SU-DHL-6 (cell line): ENCODE results near the gene CT83.

Source experiments
- H2AFZ ChIP-seq: fragments of 200-600 bp; sonication (generic); 2 replicates; pipeline ENCODE4 v1.6.1; 2014; ENCODE audit warnings: low read depth, mild to moderate bottlenecking, moderate library complexity, mixed read lengths, antibody characterized with exemption, low read length; ENCODE audit not compliant: severe bottlenecking
- H3F3A ChIP-seq: fragments of 200-600 bp; shearing (Covaris generic); 2 replicates; pipeline ENCODE4 v1.6.0; 2016; ENCODE audit warnings: antibody characterized with exemption, mild to moderate bottlenecking; ENCODE audit not compliant: insufficient read depth
- H3K27ac ChIP-seq: fragments of 200-600 bp; sonication (generic); 2 replicates; pipeline ENCODE4 v1.5.1; 2016; ENCODE audit warnings: low read depth, mild to moderate bottlenecking, low read length, moderate library complexity, mixed read lengths
- H3K27me3 ChIP-seq: fragments of 200-600 bp; sonication (generic), shearing (Covaris generic); 2 replicates; pipeline ENCODE4 v1.6.0; 2014; ENCODE audit warnings: mild to moderate bottlenecking, low read length
- H3K36me3 ChIP-seq: fragments of 200-600 bp; sonication (generic); 2 replicates; pipeline ENCODE4 v1.6.1; 2014; ENCODE audit warnings: mild to moderate bottlenecking, low read length, mixed read lengths
- H3K4me2 ChIP-seq: fragments of 300-600, 200-600 bp; shearing (Covaris generic), sonication (generic); 2 replicates; pipeline ENCODE4 v1.6.0; 2014; ENCODE audit warnings: low read length, low read depth, mild to moderate bottlenecking; ENCODE audit not compliant: poor library complexity, severe bottlenecking
- H3K4me3 ChIP-seq: fragments of 200-600 bp; sonication (generic); 2 replicates; pipeline ENCODE4 v1.5.1; 2014; ENCODE audit warnings: antibody characterized with exemption, low read length, mild to moderate bottlenecking, mixed read lengths; ENCODE audit not compliant: insufficient read depth, poor library complexity, severe bottlenecking
- H3K79me2 ChIP-seq: fragments of 200-600 bp; sonication (generic); 2 replicates; pipeline ENCODE4 v1.6.1; 2014; ENCODE audit warnings: mild to moderate bottlenecking, low read length, moderate library complexity; ENCODE audit not compliant: insufficient read depth
- H3K9ac ChIP-seq: fragments of 200-600 bp; sonication (generic); 2 replicates; pipeline ENCODE4 v1.7.0; 2014; ENCODE audit warnings: mild to moderate bottlenecking, low read length
- H3K9me2 ChIP-seq: fragments of 200-600 bp; sonication (generic); replicated peaks from 2 replicates; pipeline ENCODE4 v1.6.1; 2014; ENCODE audit warnings: low read length; ENCODE audit not compliant: insufficient read depth
- H3K9me3 ChIP-seq: fragments of 200-600 bp; sonication (generic); 2 replicates; pipeline ENCODE4 v1.6.1; 2014; ENCODE audit warnings: low read length, mixed read lengths; ENCODE audit not compliant: insufficient read depth
- H4K20me1 ChIP-seq: fragments of 200-600 bp; sonication (generic); 2 replicates; pipeline ENCODE4 v1.6.1; 2014; ENCODE audit warnings: low read depth, mild to moderate bottlenecking, antibody characterized with exemption, low read length, moderate library complexity, mixed read lengths
- EZH2phosphoT487 ChIP-seq: fragments of 200-600 bp; sonication (generic), shearing (Covaris generic); conservative IDR thresholded peaks from 2 replicates; pipeline ENCODE4 v1.6.1; 2018; ENCODE audit warnings: mild to moderate bottlenecking, antibody characterized with exemption, low read length, moderate library complexity, mixed read lengths
- TF ChIP-seq, protein P1 (sequence below): fragments of 200-600 bp; sonication (generic); IDR thresholded peaks from one replicate; pipeline ENCODE4 v1.5.1; 2017; ENCODE audit warnings: antibody characterized with exemption, mild to moderate bottlenecking, low read length, moderate library complexity; ENCODE audit not compliant: insufficient read depth, poor library complexity, severe bottlenecking

CT83 gene

DNA sequence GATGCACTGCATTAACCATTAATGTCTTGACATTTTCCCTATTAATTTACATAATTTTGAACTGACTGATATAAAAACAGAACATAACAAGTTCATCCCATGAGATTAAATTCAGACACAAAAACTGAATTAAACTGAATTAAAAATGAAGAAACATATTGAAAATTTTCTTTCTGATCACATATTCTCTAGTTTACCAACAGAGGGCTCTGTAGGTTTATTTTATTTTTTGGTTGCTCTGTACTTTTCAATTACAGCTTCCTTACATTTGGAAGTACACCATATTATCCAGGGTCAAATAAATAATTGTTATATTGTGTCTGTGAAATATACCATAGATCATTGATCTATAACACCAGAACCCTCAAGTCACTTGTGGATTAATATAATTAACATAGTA, 27.3 kb upstream of the CT83 start:
- H2AFZ ChIP-seq = no peak overlapping the region
- H3K36me3 ChIP-seq = no peaks in the 10 kb centered on the region
- no peaks in the 10 kb centered on the region for H3K9me2 ChIP-seq
- no peaks in the 10 kb centered on the region for H3F3A ChIP-seq
- no peak overlapping the region for H3K4me2 ChIP-seq
- TF ChIP-seq, protein P1, sequence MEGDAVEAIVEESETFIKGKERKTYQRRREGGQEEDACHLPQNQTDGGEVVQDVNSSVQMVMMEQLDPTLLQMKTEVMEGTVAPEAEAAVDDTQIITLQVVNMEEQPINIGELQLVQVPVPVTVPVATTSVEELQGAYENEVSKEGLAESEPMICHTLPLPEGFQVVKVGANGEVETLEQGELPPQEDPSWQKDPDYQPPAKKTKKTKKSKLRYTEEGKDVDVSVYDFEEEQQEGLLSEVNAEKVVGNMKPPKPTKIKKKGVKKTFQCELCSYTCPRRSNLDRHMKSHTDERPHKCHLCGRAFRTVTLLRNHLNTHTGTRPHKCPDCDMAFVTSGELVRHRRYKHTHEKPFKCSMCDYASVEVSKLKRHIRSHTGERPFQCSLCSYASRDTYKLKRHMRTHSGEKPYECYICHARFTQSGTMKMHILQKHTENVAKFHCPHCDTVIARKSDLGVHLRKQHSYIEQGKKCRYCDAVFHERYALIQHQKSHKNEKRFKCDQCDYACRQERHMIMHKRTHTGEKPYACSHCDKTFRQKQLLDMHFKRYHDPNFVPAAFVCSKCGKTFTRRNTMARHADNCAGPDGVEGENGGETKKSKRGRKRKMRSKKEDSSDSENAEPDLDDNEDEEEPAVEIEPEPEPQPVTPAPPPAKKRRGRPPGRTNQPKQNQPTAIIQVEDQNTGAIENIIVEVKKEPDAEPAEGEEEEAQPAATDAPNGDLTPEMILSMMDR = no peak
- TF ChIP-seq EZH2phosphoT487 = no peak
- no peak overlapping the region for H3K4me3 ChIP-seq
- H3K9ac ChIP-seq = no peak overlapping the region
- no peaks in the 10 kb centered on the region for H4K20me1 ChIP-seq
- H3K79me2 ChIP-seq = no peaks in the 10 kb centered on the region
- no peak overlapping the region for H3K27ac ChIP-seq
- H3K9me3 ChIP-seq = no peaks in the 10 kb centered on the region
- H3K27me3 ChIP-seq = no peaks in the 10 kb centered on the region

DNA sequence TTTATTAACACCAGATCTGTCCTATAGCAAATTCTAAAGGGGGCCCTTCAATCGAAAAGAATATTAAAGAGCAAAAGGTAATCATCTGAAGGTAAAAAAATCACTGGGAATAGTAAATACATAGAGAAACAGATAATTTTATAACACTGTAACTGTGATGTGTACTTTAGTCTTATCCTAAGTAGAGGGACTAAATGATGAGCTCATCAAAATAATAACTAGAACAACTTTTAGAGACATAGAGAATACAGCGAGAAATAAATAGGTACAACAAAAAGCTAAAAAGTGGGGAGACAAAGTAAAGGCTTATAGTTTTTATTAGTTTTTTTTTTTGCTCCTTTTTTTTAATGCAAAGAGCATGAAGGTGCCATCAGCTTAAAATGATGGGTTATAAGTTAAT, 17.3 kb upstream of the CT83 start:
- H3K27ac ChIP-seq = no peak overlapping the region
- no peak for TF ChIP-seq EZH2phosphoT487
- TF ChIP-seq, protein P1 = no peak
- no peak overlapping the region for H3K4me2 ChIP-seq
- no peaks in the 10 kb centered on the region for H3K36me3 ChIP-seq
- no peak overlapping the region for H3K9ac ChIP-seq
- no peaks in the 10 kb centered on the region for H3K9me3 ChIP-seq
- H3K27me3 ChIP-seq = no peaks in the 10 kb centered on the region
- no peaks in the 10 kb centered on the region for H4K20me1 ChIP-seq
- H3F3A ChIP-seq = no peaks in the 10 kb centered on the region
- H3K4me3 ChIP-seq = no peak overlapping the region
- H2AFZ ChIP-seq = no peak overlapping the region
- no peaks in the 10 kb centered on the region for H3K9me2 ChIP-seq
- no peaks in the 10 kb centered on the region for H3K79me2 ChIP-seq

DNA sequence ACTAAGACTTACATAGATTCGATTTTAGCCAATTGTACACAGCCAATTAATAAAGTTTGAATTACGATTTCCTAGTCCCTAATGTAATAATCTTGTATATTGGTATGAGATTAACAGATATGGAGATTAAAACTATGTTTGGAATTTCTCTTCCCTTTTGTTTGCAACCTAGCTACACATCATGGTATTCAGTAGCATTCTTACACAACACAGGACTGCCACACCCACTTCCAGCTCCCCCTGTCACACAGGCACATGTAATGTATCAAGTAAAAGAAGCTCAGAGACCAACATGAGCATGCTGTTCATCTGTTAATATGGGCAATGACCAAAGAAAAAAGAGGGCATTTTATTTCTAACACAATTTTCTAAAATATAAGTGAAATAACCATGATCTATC, 13.6 kb downstream of the CT83 start:
- no peaks in the 10 kb centered on the region for H4K20me1 ChIP-seq
- no peak overlapping the region for H3K9ac ChIP-seq
- H3K36me3 ChIP-seq = no peaks in the 10 kb centered on the region
- no peak overlapping the region for H3K4me3 ChIP-seq
- H2AFZ ChIP-seq = no peak overlapping the region
- no peaks in the 10 kb centered on the region for H3K79me2 ChIP-seq
- TF ChIP-seq EZH2phosphoT487 = no peak
- TF ChIP-seq, protein P1 = no peak
- no peaks in the 10 kb centered on the region for H3F3A ChIP-seq
- no peaks in the 10 kb centered on the region for H3K27me3 ChIP-seq
- no peaks in the 10 kb centered on the region for H3K9me2 ChIP-seq
- no peak overlapping the region for H3K4me2 ChIP-seq
- H3K27ac ChIP-seq = no peak overlapping the region
- no peaks in the 10 kb centered on the region for H3K9me3 ChIP-seq

DNA sequence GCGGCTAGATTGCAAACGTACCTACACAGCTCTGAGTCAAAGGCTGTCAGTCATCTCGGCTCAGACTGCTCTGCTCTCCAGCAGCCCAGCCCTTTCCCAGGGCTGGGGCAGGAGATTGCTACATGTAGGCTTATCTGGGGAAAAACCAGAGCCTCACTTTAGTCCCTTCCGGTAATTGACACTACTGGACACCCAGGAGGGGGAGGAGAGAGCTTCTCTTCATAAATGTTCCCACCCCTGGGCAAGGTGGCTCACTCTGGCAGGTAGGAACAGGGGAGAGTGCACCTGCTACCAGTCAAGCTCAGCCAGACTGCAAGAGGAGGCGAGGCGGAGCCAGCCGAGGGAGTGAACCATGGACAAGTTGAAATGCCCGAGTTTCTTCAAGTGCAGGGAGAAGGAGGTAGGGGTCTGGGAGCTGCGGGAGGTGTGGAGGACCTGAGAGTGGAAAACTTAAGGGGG, 26.4 kb downstream of the CT83 start, which contains the start of gene SLC6A14:
Gene SLC6A14, plus strand, starts transcription at position 249 of the 459 bp plus-strand sequence. Its CDS starts 104 bp downstream, at position 353.
- Histone ChIP-seq H4K20me1 (no peaks in the 10 kb centered on the region), H3K27me3 (no peaks in the 10 kb centered on the region), H2AFZ (no peak within 1 kb of the TSS), H3K9me3 (no peaks in the 10 kb centered on the region), H3K4me3 (no peak within 1 kb of the TSS), H3F3A (no peaks in the 10 kb centered on the region), H3K9ac (no peak within 1 kb of the TSS), H3K27ac (no peak within 1 kb of the TSS), H3K79me2 (no peaks in the 10 kb centered on the region), H3K9me2 (no peaks in the 10 kb centered on the region), H3K36me3 (no peaks in the 10 kb centered on the region), H3K4me2 (no peak within 1 kb of the TSS)
- TF ChIP-seq EZH2phosphoT487 = no peak
- TF ChIP-seq, protein P1 = no peak
